HUES48 (cell line): ENCODE results near the gene DUSP1.

Experiments
- H3K27ac ChIP-seq: one replicate; pipeline ENCODE4 v1.7.0; 2013; ENCODE audit warnings: low read depth, low read length, inconsistent platforms
- H3K27me3 ChIP-seq: 2 replicates; pipeline ENCODE4 v1.6.1; 2013; ENCODE audit warnings: mild to moderate bottlenecking, low read length; ENCODE audit not compliant: control insufficient read depth, insufficient read depth
- H3K36me3 ChIP-seq: 2 replicates; pipeline ENCODE4 v1.6.1; 2013; ENCODE audit warnings: low read length; ENCODE audit not compliant: control insufficient read depth, insufficient read depth
- H3K4me1 ChIP-seq: 2 replicates; pipeline ENCODE4 v1.6.1; 2013; ENCODE audit warnings: mild to moderate bottlenecking, low read length; ENCODE audit not compliant: control insufficient read depth, insufficient read depth
- H3K4me3 ChIP-seq: 2 replicates; pipeline ENCODE4 v1.5.1; 2013; ENCODE audit warnings: mild to moderate bottlenecking, low read depth, low read length
- H3K9ac ChIP-seq: 2 replicates; pipeline ENCODE4 v1.6.1; 2013; ENCODE audit warnings: mild to moderate bottlenecking, low read depth, low read length, moderate library complexity
- H3K9me3 ChIP-seq: 2 replicates; pipeline ENCODE4 v1.6.1; 2013; ENCODE audit warnings: low read length; ENCODE audit not compliant: control insufficient read depth, insufficient read depth

The DUSP1 gene

GRCh38 chr5:172726966-172727365, 44.0 kb downstream of the DUSP1 start:
- H3K4me3 ChIP-seq: no peak overlapping the region
- H3K4me1 ChIP-seq: no peaks in the 10 kb centered on the region
- no peak overlapping the region for H3K27ac ChIP-seq
- no peaks in the 10 kb centered on the region for H3K9me3 ChIP-seq
- H3K36me3 ChIP-seq: no peaks in the 10 kb centered on the region
- H3K9ac ChIP-seq: no peak overlapping the region
- no peaks in the 10 kb centered on the region for H3K27me3 ChIP-seq

- Histone ChIP-seq H3K9ac (no peak overlapping the region), H3K4me1 (no peaks in the 10 kb centered on the region), H3K4me3 (no peak overlapping the region), H3K9me3 (no peaks in the 10 kb centered on the region), H3K36me3 (no peaks in the 10 kb centered on the region), H3K27me3 (no peaks in the 10 kb centered on the region), H3K27ac (no peak overlapping the region)
Measured at GRCh38 chr5:172725785-172726184, 45.2 kb downstream of the DUSP1 start.

GRCh38 chr5:172725273-172725672, 45.7 kb downstream of the DUSP1 start:
- no peaks in the 10 kb centered on the region for H3K36me3 ChIP-seq
- H3K4me1 ChIP-seq: no peaks in the 10 kb centered on the region
- no peak overlapping the region for H3K4me3 ChIP-seq
- no peak overlapping the region for H3K27ac ChIP-seq
- no peaks in the 10 kb centered on the region for H3K9me3 ChIP-seq
- no peaks in the 10 kb centered on the region for H3K27me3 ChIP-seq
- H3K9ac ChIP-seq: no peak overlapping the region

- Histone ChIP-seq H3K27ac (no peak overlapping the region), H3K27me3 (0 out of 2 replicates have a peak, but pooled peaks cover 3% of the 10 kb centered on the region), H3K9me3 (no peaks in the 10 kb centered on the region), H3K4me3 (no peak overlapping the region), H3K4me1 (no peaks in the 10 kb centered on the region), H3K36me3 (no peaks in the 10 kb centered on the region), H3K9ac (no peak overlapping the region)
Measured at GRCh38 chr5:172724242-172725183, 46.5 kb downstream of the DUSP1 start.

- Histone ChIP-seq H3K4me1 (no peaks in the 10 kb centered on the region), H3K27me3 (peaks cover 4% of the 10 kb centered on the region; the same call in 1 of the 2 replicates), H3K9ac (no peak overlapping the region), H3K4me3 (no peak overlapping the region), H3K9me3 (no peaks in the 10 kb centered on the region), H3K36me3 (no peaks in the 10 kb centered on the region), H3K27ac (no peak overlapping the region)
Measured at GRCh38 chr5:172723508-172723907, 47.5 kb downstream of the DUSP1 start.

GRCh38 chr5:172722327-172722815, 48.6 kb downstream of the DUSP1 start:
- Histone ChIP-seq H3K9me3 (no peaks in the 10 kb centered on the region), H3K27ac (no peak overlapping the region), H3K27me3 (peaks cover 14% of the 10 kb centered on the region), H3K4me1 (no peaks in the 10 kb centered on the region), H3K36me3 (no peaks in the 10 kb centered on the region), H3K9ac (no peak overlapping the region), H3K4me3 (no peak overlapping the region)

- Histone ChIP-seq H3K9ac (no peak overlapping the region), H3K27me3 (peaks cover 19% of the 10 kb centered on the region), H3K27ac (no peak overlapping the region)
Measured at GRCh38 chr5:172721455-172722326, 49.3 kb downstream of the DUSP1 start.

GRCh38 chr5:172720655-172721054, 50.3 kb downstream of the DUSP1 start:
- H3K27me3 ChIP-seq: peaks cover 19% of the 10 kb centered on the region
- H3K4me1 ChIP-seq: no peaks in the 10 kb centered on the region
- H3K27ac ChIP-seq: no peak overlapping the region

More at GRCh38 chr5:172721455-172722326, 49.3 kb downstream of the DUSP1 start:
- H3K36me3 ChIP-seq: no peaks in the 10 kb centered on the region
- H3K9me3 ChIP-seq: no peaks in the 10 kb centered on the region
- H3K4me1 ChIP-seq: no peaks in the 10 kb centered on the region
- no peak overlapping the region for H3K4me3 ChIP-seq

GRCh38 chr5:172719211-172719610, 51.8 kb downstream of the DUSP1 start:
- H3K9ac ChIP-seq: no peak overlapping the region
- H3K36me3 ChIP-seq: no peaks in the 10 kb centered on the region
- no peaks in the 10 kb centered on the region for H3K9me3 ChIP-seq
- no peaks in the 10 kb centered on the region for H3K4me1 ChIP-seq
- peaks cover 19% of the 10 kb centered on the region for H3K27me3 ChIP-seq
- H3K4me3 ChIP-seq: no peak overlapping the region
- H3K27ac ChIP-seq: no peak overlapping the region

More at GRCh38 chr5:172720655-172721054, 50.3 kb downstream of the DUSP1 start:
- no peaks in the 10 kb centered on the region for H3K36me3 ChIP-seq
- no peak overlapping the region for H3K9ac ChIP-seq
- H3K4me3 ChIP-seq: no peak overlapping the region
- H3K9me3 ChIP-seq: no peaks in the 10 kb centered on the region

GRCh38 chr5:172718527-172719114, 52.4 kb downstream of the DUSP1 start:
- H3K4me1 ChIP-seq: no peaks in the 10 kb centered on the region
- H3K9me3 ChIP-seq: no peaks in the 10 kb centered on the region
- no peaks in the 10 kb centered on the region for H3K36me3 ChIP-seq
- H3K4me3 ChIP-seq: no peak overlapping the region
- H3K9ac ChIP-seq: no peak overlapping the region
- H3K27ac ChIP-seq: no peak overlapping the region
- peaks cover 19% of the 10 kb centered on the region for H3K27me3 ChIP-seq
